GM12891 (cell line): ENCODE measurements around the gene NXN.
"Not testable (repeated sequence)": the region's sequence is repeated elsewhere in the genome, so short reads cannot be mapped to it uniquely, and the experiment has no call there.

Experiments
- DNase-seq: peaks from one replicate; pipeline ENCODE4 v3.0.0; 2011; ENCODE audit warnings: low spot score; ENCODE audit not compliant: insufficient read length
- FAIRE-seq: peaks from 2 replicates; lab custom pipeline; 2011; peaks lifted over from hg19 to GRCh38; lab: Jason Lieb, UNC
- PAX5 ChIP-seq: IDR thresholded peaks from 2 replicates; pipeline ENCODE4 v1.6.1; 2011; ENCODE audit warnings: low read length, moderate library complexity, mild to moderate bottlenecking; ENCODE audit not compliant: insufficient read depth, severe bottlenecking
- POLR2A ChIP-seq: IDR thresholded peaks from 2 replicates; pipeline ENCODE4 v1.6.1; 2011; ENCODE audit warnings: low read depth, low read length, control low read depth
- POLR2AphosphoS5 ChIP-seq: IDR thresholded peaks from 2 replicates; pipeline ENCODE4 v1.6.1; 2011; ENCODE audit warnings: low read depth, low read length, control low read depth
- POU2F2 ChIP-seq: IDR thresholded peaks from 2 replicates; pipeline ENCODE4 v1.6.1; 2011; ENCODE audit warnings: low read depth, mild to moderate bottlenecking, control low read depth, low read length, moderate library complexity
- SPI1 ChIP-seq: IDR thresholded peaks from 2 replicates; pipeline ENCODE4 v1.6.1; 2011; ENCODE audit warnings: low read depth, low read length, control low read depth
- TAF1 ChIP-seq: IDR thresholded peaks from 2 replicates; pipeline ENCODE4 v1.6.1; 2011; ENCODE audit warnings: low read depth, low read length, control low read depth

Gene NXN

DNA sequence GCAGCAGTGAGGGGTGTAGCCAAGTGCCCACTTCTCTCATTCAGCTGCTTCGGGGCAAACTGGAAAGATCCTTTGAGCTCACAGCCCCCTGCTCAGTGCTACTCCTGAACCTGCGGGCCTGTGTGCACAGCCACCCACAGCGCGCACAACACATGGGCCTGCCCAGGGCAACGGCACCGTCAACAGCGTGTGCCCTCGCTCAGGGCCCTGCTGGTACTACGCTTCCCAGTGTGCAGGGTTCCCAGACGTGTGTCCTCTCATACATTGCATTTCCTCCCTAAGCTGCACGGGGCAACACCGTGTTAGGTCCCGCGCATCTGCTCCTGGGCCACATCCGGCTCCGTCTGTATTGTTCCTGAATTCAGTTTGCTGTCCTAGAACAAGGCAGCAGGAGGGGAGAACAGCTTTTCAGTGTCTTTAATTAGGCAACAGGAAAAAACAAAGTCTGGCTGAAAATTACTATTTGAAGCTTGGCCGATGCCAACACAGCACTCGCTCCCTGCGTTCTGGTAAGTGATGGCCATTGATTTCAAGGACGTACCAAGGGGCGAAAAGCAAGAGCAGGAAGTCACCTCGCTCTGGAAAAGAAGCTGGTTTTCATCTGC, 182.2 kb downstream of the NXN start:
- DNase-seq, result no peak
- TF ChIP-seq PAX5, result no peak
- TF ChIP-seq POLR2AphosphoS5, result no peak
- no peak for TF ChIP-seq POLR2A
- FAIRE-seq, result no peak

- FAIRE-seq (no peak), DNase-seq (no peak)
- TF ChIP-seq POU2F2 (no peak), POLR2AphosphoS5 (no peak), TAF1 (no peak), PAX5 (no peak), POLR2A (no peak), SPI1 (no peak)
Observed at GRCh38 chr17:796609-797008, 183.0 kb downstream of the NXN start.

DNA sequence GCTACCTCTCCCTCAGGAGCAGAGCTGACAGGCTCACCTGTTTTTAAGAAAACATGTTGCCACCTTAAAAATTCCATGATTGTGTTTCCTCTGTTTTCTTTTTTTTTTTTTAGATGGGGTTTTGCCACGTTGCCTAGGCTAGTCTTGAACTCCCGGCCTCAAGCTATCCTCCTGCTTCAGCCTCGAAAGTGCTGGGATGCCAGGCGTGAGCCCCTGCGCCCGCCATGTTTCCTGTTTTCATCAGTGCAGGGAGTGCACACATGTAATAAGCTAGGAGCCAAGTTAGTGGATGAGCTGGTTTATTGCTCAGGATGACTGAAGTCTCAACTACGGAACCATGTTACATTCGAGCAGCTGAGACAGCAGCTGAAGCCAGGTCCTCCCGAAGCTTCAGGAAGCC, 183.9 kb downstream of the NXN start:
- DNase-seq, result no peak
- FAIRE-seq, result no peak
- TF ChIP-seq POLR2A (no peak), POU2F2 (no peak), TAF1 (no peak), PAX5 (no peak), POLR2AphosphoS5 (no peak)

GRCh38 chr17:795276-795675, 184.3 kb downstream of the NXN start:
- no peak for DNase-seq
- no peak for FAIRE-seq
- TF ChIP-seq TAF1, result no peak

DNA sequence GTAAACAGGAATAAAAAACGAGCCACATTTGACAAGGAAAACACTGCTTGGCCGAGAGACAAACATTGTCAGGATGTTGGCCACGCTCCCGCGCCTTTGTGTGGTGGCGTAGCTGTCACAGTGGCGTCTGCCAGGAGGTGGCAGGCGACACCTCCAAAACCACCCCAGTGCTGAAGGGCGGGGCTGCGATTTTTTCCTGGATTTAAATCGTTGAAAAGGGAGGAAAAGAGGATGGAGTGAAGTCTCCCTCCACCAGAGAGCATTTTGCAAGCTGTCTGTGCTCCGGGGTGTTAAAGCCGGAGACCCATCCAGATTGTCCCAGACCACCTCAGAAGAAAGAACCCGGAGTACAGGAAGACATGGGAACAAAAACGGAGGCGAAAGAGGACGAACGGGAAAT, 184.7 kb downstream of the NXN start:
- TF ChIP-seq SPI1 (no peak), TAF1 (no peak), POU2F2 (no peak), POLR2AphosphoS5 (no peak), POLR2A (no peak), PAX5 (no peak)
- peak; percentile 56 for FAIRE-seq
- peak; percentile 73 for DNase-seq

DNA sequence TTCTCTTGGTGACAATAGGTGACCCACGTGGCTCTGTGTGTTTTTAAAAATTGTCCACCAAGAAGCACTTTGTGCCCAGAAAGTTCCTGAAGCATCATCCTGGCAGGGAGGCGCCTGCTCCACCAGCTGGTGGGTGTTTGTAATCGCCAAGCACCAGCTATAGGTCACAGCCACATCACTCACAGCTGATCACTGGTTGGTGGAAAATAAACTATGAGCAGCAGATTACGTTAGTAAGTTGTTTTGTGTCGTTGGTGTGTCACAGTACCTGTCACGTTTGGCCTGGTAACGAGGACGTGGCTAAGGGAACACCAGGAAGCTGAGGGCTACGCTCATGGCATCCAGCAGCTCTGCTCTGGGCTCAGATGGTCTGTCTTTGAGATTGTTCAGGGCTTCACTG, 187.3 kb downstream of the NXN start:
- no peak for TF ChIP-seq SPI1
- no peak for TF ChIP-seq POLR2A
- no peak for TF ChIP-seq POLR2AphosphoS5
- no peak for TF ChIP-seq POU2F2
- no peak for TF ChIP-seq PAX5
- TF ChIP-seq TAF1, result no peak
- DNase-seq (no peak), FAIRE-seq (no peak)

DNA sequence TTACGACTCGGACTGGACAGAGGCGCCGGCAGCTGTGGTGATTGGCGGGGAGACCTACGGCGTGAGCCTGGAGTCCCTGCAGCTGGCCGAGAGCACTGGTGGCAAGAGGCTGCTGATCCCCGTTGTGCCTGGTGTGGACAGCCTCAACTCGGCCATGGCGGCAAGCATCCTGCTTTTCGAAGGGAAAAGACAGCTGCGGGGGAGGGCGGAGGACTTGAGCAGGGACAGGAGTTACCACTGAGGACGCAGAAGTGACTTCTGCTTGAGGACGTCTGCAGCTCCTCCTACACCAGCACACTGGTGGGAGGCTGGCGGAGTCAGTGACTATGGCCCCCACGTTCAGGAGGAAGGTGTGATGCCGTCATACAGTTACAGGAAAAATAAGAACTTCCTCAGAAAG, 187.7 kb downstream of the NXN start:
- DNase-seq (no peak), FAIRE-seq (no peak)
- TF ChIP-seq POU2F2, result no peak
- TF ChIP-seq TAF1, result no peak
- no peak for TF ChIP-seq PAX5
- TF ChIP-seq POLR2AphosphoS5, result no peak
- no peak for TF ChIP-seq POLR2A
- no peak for TF ChIP-seq SPI1

DNA sequence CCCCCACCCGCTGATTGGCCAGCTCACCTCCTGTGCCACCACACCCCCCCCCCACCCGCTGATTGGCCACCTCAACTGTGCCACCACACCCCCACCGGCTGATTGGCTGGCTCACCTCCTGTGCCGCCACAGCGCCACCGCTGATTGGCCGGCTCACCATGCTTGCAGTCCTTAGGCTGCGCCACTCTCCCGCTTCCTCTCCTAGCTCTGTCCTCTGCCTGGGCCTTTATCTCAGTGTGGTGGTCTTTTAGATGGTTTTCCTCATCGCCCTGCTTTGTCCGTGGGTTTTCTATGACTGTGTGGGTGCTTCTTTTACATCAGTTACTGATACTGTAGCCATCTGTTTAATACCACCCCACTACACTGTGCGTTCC, 188.7 kb downstream of the NXN start:
- DNase-seq, FAIRE-seq: not testable (repeated sequence)

GRCh38 chr17:789931-790873, 189.4 kb downstream of the NXN start:
- FAIRE-seq, result peak; percentile 38
- not testable (repeated sequence) for DNase-seq

GRCh38 chr17:789160-789840, 190.3 kb downstream of the NXN start:
- no peak for TF ChIP-seq PAX5
- TF ChIP-seq SPI1, result no peak
- no peak for TF ChIP-seq POU2F2
- no peak for TF ChIP-seq POLR2A
- TF ChIP-seq POLR2AphosphoS5, result no peak
- TF ChIP-seq TAF1, result no peak
- FAIRE-seq, result no peak
- DNase-seq, result no peak
